NCI-H460 (cell line): ENCODE data around the gene CDT1. TPM values are rescaled to one million over a fixed set of nuclear protein-coding genes. Genes with fewer than 3 reads are reported as not detected.

Experiments
- DNase-seq: peaks from one replicate; pipeline ENCODE4 v3.0.0-alpha.2; 2016; ENCODE audit warnings: low read depth; ENCODE audit errors: extremely low read depth
- total RNA-seq: library from RNA; depleted of rRNA; stranded (reverse); fragments of >200 nt; shearing (Covaris generic); gene quantifications from 2 replicates; pipeline ENCODE4 v1.2.3, GENCODE V29; 2014; rRNA removed

The CDT1 gene
- total RNA-seq, 1 experiment from 2014 or later = 12.5 TPM

DNA sequence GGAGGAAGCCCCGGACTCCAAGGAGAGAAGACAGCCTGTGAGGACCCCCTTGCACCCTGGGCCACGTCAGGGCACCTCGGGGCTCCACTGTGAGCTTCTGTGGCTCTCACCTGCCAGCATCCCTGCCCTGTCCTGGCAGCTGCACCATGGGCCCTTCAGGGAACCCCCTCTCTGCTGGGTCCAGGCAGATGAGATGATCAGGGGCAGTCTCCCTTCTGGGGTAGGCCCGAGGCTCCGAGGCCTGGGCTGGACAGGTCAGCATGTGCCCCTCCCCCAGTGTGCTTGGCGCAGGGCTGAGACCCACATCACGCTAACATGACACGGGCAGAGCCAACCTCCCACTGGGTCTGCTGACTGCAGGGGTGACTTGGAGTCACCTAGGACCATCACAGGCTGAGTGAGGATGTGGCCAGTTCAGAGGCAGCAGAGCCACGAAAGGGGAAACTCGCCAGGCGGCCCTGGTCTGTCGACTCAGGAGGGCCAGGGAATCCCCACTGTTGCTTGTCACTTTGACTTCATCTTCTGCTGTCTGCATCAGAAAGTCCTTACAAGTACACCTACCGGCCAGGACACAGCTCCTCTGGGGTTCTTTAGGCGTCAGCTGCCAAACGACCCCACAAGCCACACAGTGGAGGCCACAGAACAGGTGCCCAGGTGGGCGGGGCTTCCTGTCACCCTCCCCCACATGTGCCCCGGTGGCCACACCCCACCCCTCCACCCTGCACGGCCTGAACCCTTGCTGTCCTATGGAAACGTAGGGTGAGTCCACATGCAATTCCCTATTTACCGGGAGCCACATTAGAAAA lies 50.9 kb downstream of the CDT1 start:
- DNase-seq = no peak

DNA sequence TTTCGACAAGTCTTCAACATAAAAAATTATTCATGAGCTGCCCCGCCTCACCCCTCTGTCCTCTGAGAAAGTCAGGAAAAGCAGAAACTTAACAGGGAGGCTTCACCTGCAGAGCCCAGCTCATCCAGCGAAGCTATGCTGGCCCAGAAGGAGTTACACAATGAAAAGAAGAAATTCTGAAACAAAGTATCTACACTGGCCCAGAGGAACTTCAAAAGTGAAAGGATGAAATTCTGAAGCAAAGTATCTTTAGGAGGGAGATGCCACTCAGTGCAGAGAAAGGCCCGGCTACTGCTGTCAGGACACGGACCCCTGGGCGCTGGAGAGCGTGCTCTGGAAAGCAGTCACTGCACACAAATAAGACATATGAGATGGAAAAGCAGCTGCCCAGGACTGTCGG lies 51.6 kb downstream of the CDT1 start:
- DNase-seq = no peak

DNA sequence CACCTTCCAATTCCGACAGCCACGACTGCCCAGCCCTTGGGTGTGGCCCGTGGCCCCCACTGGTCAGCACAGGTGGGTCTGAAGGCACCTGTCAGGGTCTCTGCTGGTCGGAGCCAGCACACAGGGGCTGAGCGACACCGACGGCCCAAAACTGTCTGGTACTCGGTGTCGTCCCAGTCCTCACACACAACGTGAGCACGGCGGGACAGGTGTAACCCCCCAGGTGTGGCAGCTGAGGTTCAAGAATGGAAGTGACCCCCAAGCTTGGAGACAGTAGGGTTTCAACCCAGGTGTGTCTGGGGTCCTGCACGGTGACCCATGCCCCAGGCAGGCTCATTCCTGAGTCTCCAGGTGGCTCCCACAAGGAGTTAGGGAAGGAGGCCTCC lies 52.1 kb downstream of the CDT1 start:
- DNase-seq = no peak

- no peak for DNase-seq
These were observed 52.7 kb downstream of the CDT1 start for GRCh38 chr16:88856122-88856827.

DNA sequence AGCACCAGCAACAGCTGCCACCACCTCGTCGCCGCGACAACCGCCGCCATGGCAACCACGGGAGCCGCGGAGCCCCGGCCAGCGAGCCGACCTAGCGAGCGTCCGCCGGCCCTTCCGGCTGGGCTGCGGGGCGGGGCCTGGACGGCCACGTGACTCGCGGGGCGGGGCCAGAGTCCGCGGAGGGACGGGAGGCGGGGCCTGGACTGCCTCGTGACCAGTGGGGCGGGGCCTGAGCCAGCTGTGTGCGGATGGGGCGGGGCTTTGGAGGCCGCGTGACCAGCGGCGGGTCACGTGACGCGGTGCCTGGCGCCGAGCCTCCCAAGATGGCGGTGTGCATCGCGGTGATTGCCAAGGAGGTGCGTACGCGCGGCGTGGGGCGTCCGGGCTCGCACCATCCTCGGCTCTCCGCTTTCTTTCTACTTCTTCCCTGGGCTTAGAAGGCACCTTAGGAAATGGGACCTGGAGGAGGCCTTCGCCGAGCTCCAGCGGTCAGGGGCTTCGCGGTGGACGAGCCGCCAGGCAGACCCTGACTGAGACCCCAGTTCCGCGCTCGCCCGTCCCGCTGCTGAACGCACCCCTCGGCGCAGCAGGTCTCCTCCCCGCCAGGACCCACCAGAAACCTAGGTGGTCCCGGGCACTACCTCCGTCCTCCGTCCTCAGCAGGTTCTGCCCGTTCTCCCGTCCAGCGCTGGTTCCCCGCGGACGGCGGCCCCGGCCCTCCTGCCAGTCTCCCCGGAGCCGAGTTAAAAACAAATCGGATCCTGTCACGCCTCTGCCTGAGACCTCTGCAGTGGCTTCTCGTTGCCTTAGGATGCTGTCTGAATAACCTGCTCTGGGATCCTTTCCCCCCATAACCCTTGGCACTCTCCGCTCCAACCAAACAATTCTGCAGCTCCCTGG lies 53.5 kb downstream of the CDT1 start, which contains the start of the genes GALNS and TRAPPC2L:
GALNS (minus strand) TSS at position 120 of the 900 bp plus-strand sequence; CDS start at position 50, 70 bp downstream.
TRAPPC2L (plus strand) TSS at position 300 of the 900 bp plus-strand sequence; CDS start at position 324, 24 bp downstream.
- peak; percentile 91 for DNase-seq

DNA sequence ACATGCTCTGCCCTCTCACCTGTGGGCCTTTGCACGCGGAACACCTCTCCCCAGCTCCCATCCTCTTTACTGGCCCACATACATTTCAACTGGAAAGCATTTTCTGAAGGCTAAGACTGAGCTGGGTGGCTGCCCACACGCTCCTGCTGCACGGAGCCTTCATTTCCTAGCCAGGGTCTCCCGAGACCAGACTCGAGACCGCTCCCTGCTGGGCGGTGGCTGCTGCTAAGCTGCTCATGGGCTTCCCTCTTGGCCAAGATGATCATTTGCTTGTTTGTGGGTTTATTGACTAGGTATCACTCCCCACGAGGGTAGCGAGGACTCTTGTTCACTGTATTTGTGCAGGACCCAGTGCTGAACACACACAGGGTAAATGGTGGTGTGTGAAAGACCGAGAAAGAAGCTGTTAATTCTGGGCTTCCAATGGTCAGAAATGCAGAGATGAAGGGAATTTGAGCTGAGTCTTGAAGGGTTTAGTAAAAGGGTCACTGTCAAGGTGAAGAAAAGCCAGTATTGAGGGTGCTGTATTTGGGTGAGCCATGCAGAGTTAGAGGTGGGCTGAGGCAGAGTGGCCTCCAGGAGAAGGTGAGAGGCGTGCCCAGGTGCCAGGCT lies 54.2 kb downstream of the CDT1 start:
- peak; percentile 47 for DNase-seq

Other genes with a start within 250 kb of the CDT1 start
- 12.8 and 13.6 TPM in 2 replicates for gene ZC3H18, start 233.4 kb upstream of the CDT1 start, total RNA-seq
- not detected in 2 replicates for gene IL17C, start 165.2 kb upstream of the CDT1 start, total RNA-seq
- gene CYBA, start 152.7 kb upstream of the CDT1 start, total RNA-seq = 143 and 165 TPM in 2 replicates
- 7.0 and 7.4 TPM in 2 replicates for gene MVD, start 140.7 kb upstream of the CDT1 start, total RNA-seq
- gene SNAI3, start 117.3 kb upstream of the CDT1 start, total RNA-seq = not detected in 2 replicates
- 11.3 and 11.8 TPM in 2 replicates for gene RNF166, start 97.4 kb upstream of the CDT1 start, total RNA-seq
- 9.8 and 10.4 TPM in 2 replicates for gene CTU2, start 97.3 kb upstream of the CDT1 start, total RNA-seq
- gene PIEZO1, start 18.6 kb upstream of the CDT1 start, total RNA-seq = 81.4 and 91.4 TPM in 2 replicates
- 124 and 160 TPM in 2 replicates for gene APRT, start 8.1 kb downstream of the CDT1 start, total RNA-seq
- 17.9 and 20.0 TPM in 2 replicates for gene GALNS, start 53.2 kb downstream of the CDT1 start, total RNA-seq
- gene TRAPPC2L, start 53.3 kb downstream of the CDT1 start, total RNA-seq = 20.0 and 21.1 TPM in 2 replicates
- gene PABPN1L, start 62.9 kb downstream of the CDT1 start, total RNA-seq = 0.43 TPM in 1 of 2 replicates, not detected in the other
- gene CBFA2T3, start 173.4 kb downstream of the CDT1 start, total RNA-seq = not detected in 2 replicates